Measurements from ENCODE around the gene CCDC81. TPM values are rescaled to one million over a fixed set of nuclear protein-coding genes. Genes with fewer than 3 reads are reported as not detected.

CCDC81 gene
- total and polyA plus RNA-seq, 9 of the 15 experiments (the other 6 are each of a cell fraction or from before 2014, with no cell fraction given) = 0.16 to 1.0 (median 0.41) TPM

- TF ChIP-seq, protein P1, sequence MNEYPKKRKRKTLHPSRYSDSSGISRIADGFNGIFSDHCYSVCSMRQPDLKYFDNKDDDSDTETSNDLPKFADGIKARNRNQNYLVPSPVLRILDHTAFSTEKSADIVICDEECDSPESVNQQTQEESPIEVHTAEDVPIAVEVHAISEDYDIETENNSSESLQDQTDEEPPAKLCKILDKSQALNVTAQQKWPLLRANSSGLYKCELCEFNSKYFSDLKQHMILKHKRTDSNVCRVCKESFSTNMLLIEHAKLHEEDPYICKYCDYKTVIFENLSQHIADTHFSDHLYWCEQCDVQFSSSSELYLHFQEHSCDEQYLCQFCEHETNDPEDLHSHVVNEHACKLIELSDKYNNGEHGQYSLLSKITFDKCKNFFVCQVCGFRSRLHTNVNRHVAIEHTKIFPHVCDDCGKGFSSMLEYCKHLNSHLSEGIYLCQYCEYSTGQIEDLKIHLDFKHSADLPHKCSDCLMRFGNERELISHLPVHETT (CRISPR knock-in tag; conservative IDR thresholded peaks at IDR 0.05 in 1 of 2, IDR thresholded peaks at IDR 0.05 in 1 of 2) = 0 out of 4 replicates have a peak, but pooled peaks of 1 of the 2 experiments have one; percentile 22
- TF ChIP-seq ZNF512 (tag; IDR thresholded peaks at IDR 0.05) (no peak), HDAC3 (IDR thresholded peaks at IDR 0.05; ENCODE audit: borderline replicate concordance, partially characterized antibody) (no peak), CHD2 (IDR thresholded peaks at IDR 0.05; ENCODE audit: low read depth, low read length) (no peak), ARID1B (IDR thresholded peaks at IDR 0.05) (peak; percentile 91), PML (IDR thresholded peaks at IDR 0.05; ENCODE audit: low read length) (0 out of 2 replicates have a peak, but pooled peaks have one; percentile 61), CBFA2T3 (IDR thresholded peaks at IDR 0.05) (peak; percentile 86), HDAC2 (IDR thresholded peaks at IDR 0.05) (no peak), RCOR1 (IDR thresholded peaks at IDR 0.05; ENCODE audit: borderline replicate concordance in 1 of 2, low read depth in 2 of 2, low read length in 2 of 2) (peak in 1 of 2 experiments; percentile 75; a peak in 1 of 4 replicates), ASH1L (IDR thresholded peaks at IDR 0.05; ENCODE audit: borderline replicate concordance, low read depth, partially characterized antibody) (no peak), HDAC6 (IDR thresholded peaks at IDR 0.05; ENCODE audit: low read depth, low read length) (no peak), MTA2 (IDR thresholded peaks at IDR 0.05; ENCODE audit: low read depth) (peak; percentile 67), ZNF589 (CRISPR knock-in tag; IDR thresholded peaks at IDR 0.05; ENCODE audit: low read depth) (0 out of 2 replicates have a peak, but pooled peaks have one; percentile 63), PRDM10 (IDR thresholded peaks at IDR 0.05; ENCODE audit: partially characterized antibody) (peak; percentile 52), SREBF1 (IDR thresholded peaks at IDR 0.05; ENCODE audit: borderline replicate concordance, low read depth, low read length) (no peak), FOXM1 (IDR thresholded peaks at IDR 0.05; ENCODE audit: low read depth) (peak; percentile 53; the same call in 1 of the 2 replicates), FOXM1 (CRISPR knock-in tag; IDR thresholded peaks at IDR 0.05; ENCODE audit: low read depth) (no peak), JUND (IDR thresholded peaks at IDR 0.05; ENCODE audit: borderline replicate concordance, low read depth, low read length) (peak; percentile 90), JUND (tag; IDR thresholded peaks at IDR 0.05; ENCODE audit: borderline replicate concordance, low read depth, low read length) (peak; percentile 73; the same call in 1 of the 3 replicates), ZNF133 (CRISPR knock-in tag; IDR thresholded peaks at IDR 0.05) (no peak), SPI1 (IDR thresholded peaks at IDR 0.05; ENCODE audit: borderline replicate concordance, low read depth, low read length) (0 out of 2 replicates have a peak, but pooled peaks have one; percentile 3), NCOR1 (IDR thresholded peaks at IDR 0.05) (peak; percentile 67), ZNF12 (CRISPR knock-in tag; IDR thresholded peaks at IDR 0.05) (no peak)
Observed at GRCh38 chr11:86416494-86416893, 41.8 kb downstream of the CCDC81 start (continued).
